UCSD-AML1 (cell line): Measurements from ENCODE around the gene PMVK.

Experiments
- DNase-seq: peaks from one replicate; lab custom pipeline; 2025; ENCODE audit not compliant: unreplicated experiment; lab: John Stamatoyannopoulos, UW

Gene PMVK

GRCh38 chr1:154951901-154952657 lies 15.6 kb upstream of the PMVK start:
- DNase-seq: no peak

- DNase-seq: no peak
These were observed 11.6 kb upstream of the PMVK start for GRCh38 chr1:154948079-154948478.

GRCh38 chr1:154945962-154946850 lies 9.7 kb upstream of the PMVK start:
- no peak for DNase-seq

- no peak for DNase-seq
These were observed 8.8 kb upstream of the PMVK start for GRCh38 chr1:154945160-154945961.

GRCh38 chr1:154944401-154945159 lies 8.1 kb upstream of the PMVK start:
- no peak for DNase-seq

- peak; percentile 57 for DNase-seq
These were observed 7.3 kb upstream of the PMVK start for GRCh38 chr1:154943649-154944400.

GRCh38 chr1:154941333-154942013 lies 5.0 kb upstream of the PMVK start:
- no peak for DNase-seq

GRCh38 chr1:154940651-154941194 lies 4.2 kb upstream of the PMVK start:
- DNase-seq: no peak

- no peak for DNase-seq
These were observed 3.7 kb upstream of the PMVK start for GRCh38 chr1:154940213-154940560.

GRCh38 chr1:154938604-154939399 lies 2.3 kb upstream of the PMVK start:
- DNase-seq: no peak

GRCh38 chr1:154937988-154938386 lies 1.5 kb upstream of the PMVK start:
- no peak for DNase-seq

- DNase-seq: peak; percentile 93
These were observed 817 bp upstream of the PMVK start for GRCh38 chr1:154937085-154937987.

- no peak for DNase-seq
These were observed 567 bp downstream of the PMVK start for GRCh38 chr1:154935749-154936554.

- DNase-seq: no peak
These were observed 2.1 kb downstream of the PMVK start for GRCh38 chr1:154934358-154934948.

GRCh38 chr1:154931940-154932487 lies 4.5 kb downstream of the PMVK start:
- no peak for DNase-seq

GRCh38 chr1:154926201-154926600 lies 10.3 kb downstream of the PMVK start:
- DNase-seq: no peak
